Measurements from ENCODE around the gene TMEM147.

DNA sequence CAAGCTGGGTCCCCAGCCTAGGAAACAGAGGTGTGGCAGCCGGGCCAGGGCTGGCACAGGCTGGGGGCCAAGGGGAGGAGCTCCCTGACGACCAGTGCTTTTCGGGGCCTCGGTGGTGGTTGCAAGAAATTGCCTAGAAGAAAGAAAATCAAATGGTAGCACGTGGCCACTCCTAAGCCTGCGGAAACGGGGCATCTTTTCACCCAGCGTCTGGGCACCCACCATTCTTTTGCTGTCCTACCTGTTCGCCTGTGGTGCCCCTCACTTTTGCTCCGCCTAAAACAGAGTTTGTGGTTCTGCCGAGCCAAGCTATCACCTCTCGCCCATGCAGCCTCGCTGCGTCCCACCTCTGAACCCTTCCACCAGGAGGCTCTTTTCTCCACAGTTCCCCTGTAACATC, 48.0 kb upstream of the TMEM147 start:
- TF ChIP-seq, protein P1, sequence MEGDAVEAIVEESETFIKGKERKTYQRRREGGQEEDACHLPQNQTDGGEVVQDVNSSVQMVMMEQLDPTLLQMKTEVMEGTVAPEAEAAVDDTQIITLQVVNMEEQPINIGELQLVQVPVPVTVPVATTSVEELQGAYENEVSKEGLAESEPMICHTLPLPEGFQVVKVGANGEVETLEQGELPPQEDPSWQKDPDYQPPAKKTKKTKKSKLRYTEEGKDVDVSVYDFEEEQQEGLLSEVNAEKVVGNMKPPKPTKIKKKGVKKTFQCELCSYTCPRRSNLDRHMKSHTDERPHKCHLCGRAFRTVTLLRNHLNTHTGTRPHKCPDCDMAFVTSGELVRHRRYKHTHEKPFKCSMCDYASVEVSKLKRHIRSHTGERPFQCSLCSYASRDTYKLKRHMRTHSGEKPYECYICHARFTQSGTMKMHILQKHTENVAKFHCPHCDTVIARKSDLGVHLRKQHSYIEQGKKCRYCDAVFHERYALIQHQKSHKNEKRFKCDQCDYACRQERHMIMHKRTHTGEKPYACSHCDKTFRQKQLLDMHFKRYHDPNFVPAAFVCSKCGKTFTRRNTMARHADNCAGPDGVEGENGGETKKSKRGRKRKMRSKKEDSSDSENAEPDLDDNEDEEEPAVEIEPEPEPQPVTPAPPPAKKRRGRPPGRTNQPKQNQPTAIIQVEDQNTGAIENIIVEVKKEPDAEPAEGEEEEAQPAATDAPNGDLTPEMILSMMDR (IDR thresholded peaks at IDR 0.05): no peak
- TF ChIP-seq POLR2A (IDR thresholded peaks at IDR 0.05): no peak
